Measurements from ENCODE around the gene FHDC1. TPM values are rescaled to one million over a fixed set of nuclear protein-coding genes. Genes with fewer than 3 reads are reported as not detected.

FHDC1 gene
- total RNA-seq, 1 donor from 2014 or later, result 0.75 TPM

DNA sequence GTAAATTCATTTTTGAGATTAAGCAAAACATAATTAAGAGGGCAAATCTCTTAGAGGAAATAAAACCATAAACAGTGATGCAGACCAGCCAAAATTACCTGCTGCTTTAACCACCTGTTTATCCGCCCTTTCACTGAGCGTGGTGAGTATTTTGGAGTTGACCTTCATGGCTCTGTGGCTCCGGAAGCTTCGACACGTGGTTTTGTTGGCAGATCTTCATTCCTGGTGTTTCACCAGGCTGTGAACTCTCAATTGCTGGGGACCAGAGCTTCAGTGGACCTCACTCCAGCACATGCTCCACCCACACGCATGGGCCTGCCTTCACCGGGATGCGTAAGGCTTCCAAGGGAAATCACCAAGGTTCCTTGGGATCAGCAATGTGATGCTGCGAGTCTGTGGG lies 83.8 kb downstream of the FHDC1 start:
- H3K9me3 ChIP-seq, result no peaks in the 10 kb centered on the region
- H3K4me3 ChIP-seq, result no peak overlapping the region
- H3K27me3 ChIP-seq, result no peaks in the 10 kb centered on the region
- TF ChIP-seq, protein P1, sequence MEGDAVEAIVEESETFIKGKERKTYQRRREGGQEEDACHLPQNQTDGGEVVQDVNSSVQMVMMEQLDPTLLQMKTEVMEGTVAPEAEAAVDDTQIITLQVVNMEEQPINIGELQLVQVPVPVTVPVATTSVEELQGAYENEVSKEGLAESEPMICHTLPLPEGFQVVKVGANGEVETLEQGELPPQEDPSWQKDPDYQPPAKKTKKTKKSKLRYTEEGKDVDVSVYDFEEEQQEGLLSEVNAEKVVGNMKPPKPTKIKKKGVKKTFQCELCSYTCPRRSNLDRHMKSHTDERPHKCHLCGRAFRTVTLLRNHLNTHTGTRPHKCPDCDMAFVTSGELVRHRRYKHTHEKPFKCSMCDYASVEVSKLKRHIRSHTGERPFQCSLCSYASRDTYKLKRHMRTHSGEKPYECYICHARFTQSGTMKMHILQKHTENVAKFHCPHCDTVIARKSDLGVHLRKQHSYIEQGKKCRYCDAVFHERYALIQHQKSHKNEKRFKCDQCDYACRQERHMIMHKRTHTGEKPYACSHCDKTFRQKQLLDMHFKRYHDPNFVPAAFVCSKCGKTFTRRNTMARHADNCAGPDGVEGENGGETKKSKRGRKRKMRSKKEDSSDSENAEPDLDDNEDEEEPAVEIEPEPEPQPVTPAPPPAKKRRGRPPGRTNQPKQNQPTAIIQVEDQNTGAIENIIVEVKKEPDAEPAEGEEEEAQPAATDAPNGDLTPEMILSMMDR (IDR thresholded peaks at IDR 0.05), result no peak
- H3K27ac ChIP-seq, result no peak overlapping the region
- no peaks in the 10 kb centered on the region for H3K36me3 ChIP-seq
- intact Hi-C loops (cut with DNase I), result no loop called here
- H3K4me1 ChIP-seq, result no peaks in the 10 kb centered on the region
- DNase-seq (ENCODE audit: low spot score in 2 of 2), result no peak

DNA sequence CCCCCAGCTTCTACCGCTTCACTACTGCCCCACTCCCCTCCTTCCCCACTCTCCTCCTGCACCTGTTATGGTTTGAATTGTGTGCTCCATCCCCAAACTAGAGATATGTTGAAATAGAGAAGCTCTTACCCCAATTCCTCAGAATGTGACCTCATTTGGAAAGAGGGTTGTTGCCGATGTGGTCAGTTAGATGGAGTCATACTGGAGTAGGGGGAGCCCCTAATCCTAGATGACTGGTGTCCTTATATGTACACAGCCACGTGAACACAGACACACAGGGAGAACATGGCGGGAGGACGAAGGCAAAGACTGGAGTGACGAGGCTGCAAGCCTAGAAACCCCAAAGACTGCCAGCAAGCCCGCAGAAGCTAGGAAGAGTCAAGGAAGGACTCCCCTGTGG lies 84.3 kb downstream of the FHDC1 start:
- H3K4me1 ChIP-seq, result no peaks in the 10 kb centered on the region
- intact Hi-C loops (cut with DNase I), result no loop called here
- TF ChIP-seq, protein P1 (IDR thresholded peaks at IDR 0.05), result no peak
- no peak overlapping the region for H3K27ac ChIP-seq
- no peaks in the 10 kb centered on the region for H3K36me3 ChIP-seq
- no peaks in the 10 kb centered on the region for H3K27me3 ChIP-seq
- H3K9me3 ChIP-seq, result no peaks in the 10 kb centered on the region
- H3K4me3 ChIP-seq, result no peak overlapping the region
- DNase-seq (ENCODE audit: low spot score in 2 of 2), result no peak

DNA sequence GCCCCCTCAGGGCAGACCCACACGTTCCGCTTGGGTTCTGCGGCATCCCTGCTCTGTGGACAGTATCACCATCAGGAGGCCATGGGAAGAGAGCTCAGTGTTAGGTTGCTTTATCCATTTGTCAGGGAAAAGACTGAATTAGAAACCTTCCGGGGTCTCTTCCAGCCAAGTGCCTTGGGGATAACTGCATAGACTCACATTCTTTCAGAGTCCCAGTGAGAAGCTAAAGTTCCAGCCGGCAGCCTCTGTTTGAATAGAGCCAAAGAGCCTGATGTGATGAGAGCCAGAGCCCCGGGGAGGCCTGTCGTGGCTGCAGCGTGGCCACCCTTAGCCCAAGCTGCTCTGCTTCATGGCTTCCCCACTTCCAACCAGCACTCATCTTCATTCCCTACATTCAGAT lies 85.2 kb downstream of the FHDC1 start:
- no peaks in the 10 kb centered on the region for H3K9me3 ChIP-seq
- no peaks in the 10 kb centered on the region for H3K4me1 ChIP-seq
- no peak overlapping the region for H3K27ac ChIP-seq
- DNase-seq (ENCODE audit: low spot score in 2 of 2), result no peak
- intact Hi-C loops (cut with DNase I), result no loop called here
- H3K4me3 ChIP-seq, result no peak overlapping the region
- no peaks in the 10 kb centered on the region for H3K36me3 ChIP-seq
- no peaks in the 10 kb centered on the region for H3K27me3 ChIP-seq
- TF ChIP-seq, protein P1 (IDR thresholded peaks at IDR 0.05), result no peak

DNA sequence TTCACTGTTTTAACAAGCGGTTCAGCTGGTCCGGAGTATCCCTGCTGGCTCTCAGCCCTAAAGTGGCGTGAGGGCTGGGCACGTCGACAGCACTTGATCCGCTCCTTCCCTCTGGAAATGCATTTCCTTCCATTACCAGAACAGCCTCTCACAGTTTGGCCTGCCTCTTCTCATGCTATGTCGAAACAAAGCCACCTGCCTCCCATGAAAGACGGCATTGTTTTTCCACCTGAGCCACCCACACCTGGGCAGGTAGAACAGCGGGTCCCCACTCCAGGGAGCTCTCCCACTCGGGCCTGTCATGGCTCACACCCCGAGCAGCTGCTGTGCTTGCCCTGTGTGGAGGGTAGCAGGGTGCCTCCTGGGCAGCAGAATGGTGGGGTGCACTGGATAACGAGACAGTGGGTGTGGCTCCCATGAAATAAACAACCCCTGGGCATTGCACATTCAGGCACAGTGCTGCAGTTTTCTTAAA lies 86.2 kb downstream of the FHDC1 start:
- DNase-seq (ENCODE audit: low spot score in 2 of 2), result no peak
- no peak overlapping the region for H3K27ac ChIP-seq
- intact Hi-C loops (cut with DNase I), result no loop called here
- no peaks in the 10 kb centered on the region for H3K9me3 ChIP-seq
- H3K36me3 ChIP-seq, result no peaks in the 10 kb centered on the region
- H3K4me3 ChIP-seq, result no peak overlapping the region
- H3K4me1 ChIP-seq, result no peaks in the 10 kb centered on the region
- H3K27me3 ChIP-seq, result no peaks in the 10 kb centered on the region
- TF ChIP-seq, protein P1 (IDR thresholded peaks at IDR 0.05), result no peak

DNA sequence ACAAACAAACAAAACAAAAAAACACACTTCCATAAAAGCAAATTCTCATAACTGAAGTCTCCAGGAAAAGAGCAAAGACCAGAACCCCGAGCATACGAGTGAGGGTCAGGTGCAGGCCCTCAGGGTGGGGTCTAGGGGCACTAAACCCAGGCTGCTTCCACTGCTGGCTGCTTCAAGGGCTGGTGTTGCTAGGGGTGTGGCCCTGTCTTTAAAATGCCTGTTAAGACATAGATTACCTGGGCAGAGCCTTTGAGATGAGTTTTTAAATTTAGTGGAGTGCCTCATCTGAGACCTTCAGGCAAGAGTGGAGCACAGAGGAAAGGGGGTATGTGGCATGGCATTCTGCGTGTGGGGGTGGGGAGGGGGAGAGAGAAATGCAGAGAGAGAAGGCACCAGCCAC lies 87.0 kb downstream of the FHDC1 start:
- no peaks in the 10 kb centered on the region for H3K9me3 ChIP-seq
- H3K4me3 ChIP-seq, result no peak overlapping the region
- no peaks in the 10 kb centered on the region for H3K4me1 ChIP-seq
- DNase-seq (ENCODE audit: low spot score in 2 of 2), result no peak
- intact Hi-C loops (cut with DNase I), result no loop called here
- no peak overlapping the region for H3K27ac ChIP-seq
- H3K36me3 ChIP-seq, result no peaks in the 10 kb centered on the region
- H3K27me3 ChIP-seq, result no peaks in the 10 kb centered on the region
- TF ChIP-seq, protein P1 (IDR thresholded peaks at IDR 0.05), result no peak

Measured in ascending aorta (tissue), 2 donors.